ENCODE data around the gene SLC4A7.
A peak's percentile ranks its signal among the peaks of the same experiment; 100 is the strongest.

The SLC4A7 gene

DNA sequence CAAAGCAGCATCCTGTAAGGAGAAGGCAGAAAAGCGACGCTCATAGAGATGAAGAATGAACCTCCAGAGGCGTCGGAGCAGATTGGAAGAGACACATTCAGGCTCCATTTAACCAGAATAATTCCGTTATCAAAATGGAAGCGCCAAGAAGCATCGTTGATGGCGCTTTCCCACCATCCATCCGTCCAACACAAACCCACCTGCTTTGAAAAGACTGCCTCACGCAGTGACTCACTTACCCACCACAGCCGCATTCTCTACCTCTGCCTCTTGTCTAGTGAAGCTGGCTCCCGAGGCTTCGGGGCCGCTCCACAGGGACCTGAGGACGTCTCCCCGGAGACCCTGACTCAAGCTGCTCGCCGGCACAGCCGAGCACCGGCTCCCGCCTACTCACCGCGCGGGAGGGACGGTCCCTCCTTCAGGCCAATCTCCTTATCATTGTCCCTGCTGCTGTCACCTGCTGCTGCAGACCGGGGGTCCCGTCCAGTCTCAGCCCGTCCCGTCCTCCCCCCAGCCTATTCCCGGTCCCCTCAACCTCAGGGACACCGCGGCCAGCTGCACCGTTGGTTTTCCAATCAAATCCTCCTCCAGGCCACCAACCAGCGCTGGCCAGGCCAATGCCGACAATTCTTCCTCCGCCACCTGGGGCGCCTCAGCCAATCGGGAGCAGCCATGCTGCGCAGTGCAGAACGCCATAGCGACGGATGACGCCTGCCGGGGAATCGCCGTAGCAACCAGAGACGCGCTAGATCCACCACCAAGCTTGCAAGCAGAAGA is 115.2 kb downstream of the SLC4A7 start, which contains the start of gene NEK10:
TSS of gene NEK10 (minus strand) at position 553 of the 777 bp plus-strand sequence. CDS start 16,501 bp downstream, outside the sequence.
- DNase-seq (ENCODE audit: insufficient read length, low spot score) (peak; percentile 96), FAIRE-seq (peak; percentile 96)

DNA sequence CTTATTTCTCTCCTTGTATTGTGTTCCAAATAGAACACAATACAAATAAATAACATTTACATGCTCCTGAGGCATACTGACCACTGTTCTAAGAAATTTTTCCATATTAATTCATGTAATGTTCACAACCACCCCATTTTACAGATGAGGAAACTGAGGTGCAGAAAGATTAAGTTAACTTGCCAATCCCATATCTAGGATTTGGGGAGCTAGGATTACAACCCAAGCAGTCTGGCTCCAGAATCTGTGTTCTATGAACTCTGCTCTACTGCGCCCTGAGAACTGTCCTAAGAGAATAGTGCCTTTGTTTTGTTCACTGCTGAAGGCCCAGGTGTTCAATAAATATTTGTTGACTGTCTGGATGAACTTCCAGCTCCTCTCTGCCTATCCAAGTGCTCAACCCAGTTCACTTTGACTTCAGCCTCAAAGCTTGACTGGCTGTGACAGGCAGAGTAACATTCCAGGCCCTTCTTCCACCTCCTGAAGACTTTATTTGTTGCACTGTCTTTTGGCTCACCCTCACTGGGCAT is 118.1 kb downstream of the SLC4A7 start:
- DNase-seq (ENCODE audit: insufficient read length, low spot score): no peak
- FAIRE-seq: no peak

DNA sequence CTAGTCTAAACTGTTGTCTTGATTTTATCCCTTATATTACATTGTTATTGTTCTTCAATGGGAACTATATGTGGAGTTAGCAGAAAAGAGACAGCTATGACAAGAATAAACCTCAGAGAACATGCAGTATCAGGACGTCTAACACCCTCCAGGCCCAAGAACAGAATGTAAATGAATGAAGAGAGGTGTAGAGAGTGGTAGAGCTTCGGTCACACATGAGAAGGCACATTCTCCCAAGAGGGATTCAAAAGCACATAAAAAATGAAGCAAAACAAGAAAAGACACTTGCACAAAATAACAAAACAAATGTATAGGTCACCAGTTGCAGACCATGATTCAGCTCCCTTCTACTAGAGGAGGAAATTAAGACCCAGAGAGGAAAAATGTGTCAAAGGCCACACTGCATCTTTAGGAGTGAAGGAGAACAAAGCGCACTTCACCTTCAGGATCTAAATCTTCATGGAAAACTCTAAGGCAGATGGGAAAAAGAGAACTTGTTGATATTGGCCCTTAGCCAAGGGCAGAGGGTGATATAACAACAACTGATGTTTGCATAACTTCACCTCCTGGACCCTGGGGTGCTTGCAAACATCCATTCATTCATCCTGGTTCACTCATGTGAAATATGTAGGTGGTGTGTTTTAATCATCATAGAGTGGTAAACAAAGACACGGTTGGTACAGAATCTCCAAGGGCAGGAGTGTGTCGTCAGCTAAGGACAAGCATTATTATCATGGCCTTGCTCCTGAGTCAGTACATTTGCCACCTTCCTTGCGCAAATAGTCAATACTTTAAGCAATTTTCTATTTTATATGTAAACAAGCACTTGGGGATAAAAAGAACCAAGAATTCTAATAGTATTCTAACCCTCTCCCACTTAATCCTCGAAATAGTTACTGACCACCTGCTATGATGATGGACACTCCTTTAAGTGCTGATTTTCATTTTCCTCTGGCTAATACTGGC is 123.8 kb downstream of the SLC4A7 start:
- no peak for DNase-seq (ENCODE audit: insufficient read length, low spot score)
- FAIRE-seq: peak; percentile 54

DNA sequence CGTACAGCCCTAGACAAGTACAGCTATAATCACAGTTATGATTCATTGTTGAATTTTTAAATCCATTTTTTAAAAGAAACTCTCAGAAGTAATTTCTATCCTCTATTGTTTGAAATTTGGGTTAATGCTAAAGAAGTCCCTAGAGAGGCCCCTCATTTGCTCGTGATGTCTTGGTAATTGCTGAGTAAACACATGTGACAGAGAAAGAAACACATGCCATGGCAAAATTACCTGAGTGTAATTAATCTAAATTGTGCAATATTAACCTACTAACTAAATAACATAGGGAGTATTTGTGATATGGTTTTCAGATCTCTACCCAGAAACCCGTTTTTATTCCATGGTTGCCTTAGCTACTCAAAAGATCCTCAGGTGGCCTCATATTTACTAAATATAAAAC is 125.8 kb downstream of the SLC4A7 start:
- FAIRE-seq (no peak), DNase-seq (ENCODE audit: insufficient read length, low spot score) (no peak)

DNA sequence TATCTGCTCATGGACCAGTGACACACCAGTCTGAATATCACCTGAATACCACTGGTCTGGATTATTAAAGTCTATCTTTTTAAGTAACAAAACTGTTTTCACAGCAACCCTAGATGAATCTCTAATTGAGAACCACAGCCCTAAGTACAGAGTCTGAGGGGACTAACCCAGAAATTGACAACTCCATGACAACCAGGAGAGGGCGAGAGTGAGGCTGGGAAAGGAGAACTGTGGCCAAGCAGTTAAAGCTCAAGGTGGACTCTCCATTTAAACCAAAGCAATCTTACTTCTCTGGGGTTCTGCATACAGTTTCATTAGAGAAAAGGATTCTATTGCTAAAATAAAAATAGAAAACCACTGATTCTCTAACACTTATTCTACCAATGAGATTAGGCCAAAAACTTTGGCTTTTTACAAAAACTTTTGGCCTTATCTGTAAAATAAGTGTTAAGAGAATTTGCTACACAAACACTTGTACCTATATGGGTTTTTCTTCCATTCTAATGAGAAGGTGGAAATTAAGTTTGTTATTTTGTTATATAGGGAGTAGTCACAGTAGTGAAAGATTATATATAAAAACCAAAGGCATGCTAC is 126.4 kb downstream of the SLC4A7 start:
- peak; percentile 36 for FAIRE-seq
- DNase-seq (ENCODE audit: insufficient read length, low spot score): peak; percentile 51

DNA sequence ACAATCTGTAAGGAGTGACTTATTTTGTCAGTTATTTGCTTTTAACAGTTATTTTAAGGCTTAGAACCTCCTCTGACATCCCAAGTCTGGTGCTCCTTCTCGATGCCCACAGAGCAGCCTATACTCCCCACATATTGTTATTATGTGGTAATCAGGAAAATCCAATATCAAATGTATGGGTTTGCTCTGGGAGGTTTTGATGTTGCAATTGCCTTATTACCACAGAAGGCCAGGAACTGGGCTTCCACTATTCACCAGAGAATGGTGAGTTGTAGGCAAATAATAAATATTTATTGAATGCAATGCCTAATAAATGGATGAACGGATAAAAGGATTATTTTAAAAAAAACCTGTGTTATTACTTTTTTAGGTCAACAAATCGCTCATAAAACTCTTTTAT is 127.2 kb downstream of the SLC4A7 start:
- DNase-seq (ENCODE audit: insufficient read length, low spot score) (no peak), FAIRE-seq (no peak)

DNA sequence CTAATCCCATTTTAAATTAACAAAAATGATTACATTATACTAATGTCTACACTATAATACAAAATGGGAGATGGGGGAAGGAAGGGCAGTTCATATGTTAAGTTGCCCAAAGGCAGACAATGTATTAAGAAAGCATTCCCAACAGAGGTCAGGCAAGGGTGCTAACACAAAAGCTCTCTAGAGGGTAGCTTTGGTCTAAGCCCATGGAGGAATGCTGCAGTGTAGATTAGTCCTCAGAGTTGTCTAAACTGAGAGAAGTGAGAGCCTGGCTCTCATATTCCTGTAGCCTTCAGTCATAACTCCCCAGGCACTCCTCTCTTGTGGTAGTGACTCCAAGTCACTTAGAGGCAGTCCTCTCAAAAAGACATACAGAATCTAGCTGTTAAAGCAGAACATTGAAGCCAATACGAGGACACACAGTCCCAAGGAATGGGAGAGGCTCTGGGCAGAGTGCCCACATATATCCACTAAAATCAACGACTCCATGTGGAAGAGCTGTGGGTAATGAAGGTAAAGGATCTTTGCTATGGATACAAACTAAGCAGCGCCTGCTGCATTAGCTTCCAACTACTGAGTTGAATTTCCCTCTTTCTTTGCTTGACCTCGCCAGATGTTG is 129.5 kb downstream of the SLC4A7 start:
- FAIRE-seq (no peak), DNase-seq (ENCODE audit: insufficient read length, low spot score) (no peak)

DNA sequence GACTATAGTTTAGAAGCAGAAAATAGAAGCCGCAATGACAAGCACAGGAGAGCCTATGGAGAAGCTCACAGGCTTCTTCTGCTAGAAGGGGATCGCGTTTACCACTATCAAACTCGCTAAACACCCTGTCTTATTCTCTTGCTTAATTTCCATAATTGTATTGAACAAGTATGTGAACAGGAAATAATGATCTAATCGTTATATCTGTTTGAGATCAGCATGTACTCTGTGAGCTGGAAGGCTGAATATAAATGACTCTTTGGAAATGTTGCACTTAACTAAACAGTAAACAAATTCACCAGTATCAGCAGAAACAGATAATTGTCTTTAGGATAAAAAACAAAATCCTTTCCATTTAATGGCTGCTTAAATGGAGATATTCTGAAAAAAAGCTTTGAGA is 130.0 kb downstream of the SLC4A7 start:
- FAIRE-seq: no peak
- DNase-seq (ENCODE audit: insufficient read length, low spot score): no peak

DNA sequence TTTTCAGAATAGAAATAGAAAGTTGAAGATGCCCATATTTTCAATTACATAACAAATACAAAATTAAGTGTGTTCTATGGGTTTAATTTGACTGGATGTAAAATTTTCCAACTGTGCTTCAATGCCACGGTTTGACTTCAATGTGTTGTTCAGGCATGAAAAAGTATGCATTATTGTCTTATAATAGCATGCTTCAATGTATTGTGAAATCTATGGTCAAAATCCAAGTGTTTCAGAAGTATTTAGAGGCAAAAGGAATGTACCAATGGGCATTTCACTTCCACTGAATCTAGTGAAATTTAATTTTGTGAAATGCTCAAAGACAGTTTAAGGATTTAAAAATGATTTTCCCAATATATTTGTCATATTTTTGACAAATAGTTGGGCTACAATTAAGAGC is 131.0 kb downstream of the SLC4A7 start:
- no peak for FAIRE-seq
- no peak for DNase-seq (ENCODE audit: insufficient read length, low spot score)

DNA sequence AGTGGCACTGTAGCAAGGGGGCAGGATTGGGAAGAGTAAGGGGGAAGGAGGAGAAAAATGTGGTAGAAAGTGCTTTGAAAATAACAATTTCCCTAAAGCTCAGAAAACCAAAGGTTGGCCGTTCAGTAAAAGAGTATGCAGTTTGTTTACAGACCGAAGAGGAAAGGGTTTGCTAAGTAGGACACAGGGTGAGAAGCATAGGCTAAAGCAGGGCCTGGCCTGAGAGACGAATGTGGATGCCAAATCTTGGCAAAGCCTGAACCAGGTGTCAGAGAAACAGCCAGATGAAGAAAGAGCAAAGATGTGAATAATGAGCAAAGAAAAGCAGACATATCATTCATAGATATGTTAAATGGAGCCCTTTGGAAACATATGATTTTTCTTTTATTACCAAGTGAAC is 132.1 kb downstream of the SLC4A7 start:
- FAIRE-seq (no peak), DNase-seq (ENCODE audit: insufficient read length, low spot score) (no peak)

DNA sequence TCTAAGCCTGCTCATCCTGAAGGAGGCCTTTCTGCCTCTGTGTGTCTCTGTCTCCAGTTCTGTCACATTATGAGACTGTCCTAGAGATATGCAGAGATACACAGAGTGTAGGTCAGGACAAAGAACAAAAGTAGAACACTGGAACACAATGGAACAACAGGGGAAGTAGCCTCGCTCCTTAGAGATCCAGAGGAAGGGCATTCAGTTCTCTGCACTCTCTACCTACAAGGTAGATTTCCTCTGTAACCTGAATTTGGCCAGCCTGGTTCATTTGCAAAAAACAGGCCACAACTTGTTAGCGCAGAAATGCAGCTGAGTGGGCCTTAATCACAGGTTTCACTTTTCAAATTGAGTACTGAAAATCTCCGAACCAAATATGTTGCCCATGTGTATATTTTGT is 134.4 kb downstream of the SLC4A7 start:
- FAIRE-seq (no peak), DNase-seq (ENCODE audit: insufficient read length, low spot score) (no peak)

DNA sequence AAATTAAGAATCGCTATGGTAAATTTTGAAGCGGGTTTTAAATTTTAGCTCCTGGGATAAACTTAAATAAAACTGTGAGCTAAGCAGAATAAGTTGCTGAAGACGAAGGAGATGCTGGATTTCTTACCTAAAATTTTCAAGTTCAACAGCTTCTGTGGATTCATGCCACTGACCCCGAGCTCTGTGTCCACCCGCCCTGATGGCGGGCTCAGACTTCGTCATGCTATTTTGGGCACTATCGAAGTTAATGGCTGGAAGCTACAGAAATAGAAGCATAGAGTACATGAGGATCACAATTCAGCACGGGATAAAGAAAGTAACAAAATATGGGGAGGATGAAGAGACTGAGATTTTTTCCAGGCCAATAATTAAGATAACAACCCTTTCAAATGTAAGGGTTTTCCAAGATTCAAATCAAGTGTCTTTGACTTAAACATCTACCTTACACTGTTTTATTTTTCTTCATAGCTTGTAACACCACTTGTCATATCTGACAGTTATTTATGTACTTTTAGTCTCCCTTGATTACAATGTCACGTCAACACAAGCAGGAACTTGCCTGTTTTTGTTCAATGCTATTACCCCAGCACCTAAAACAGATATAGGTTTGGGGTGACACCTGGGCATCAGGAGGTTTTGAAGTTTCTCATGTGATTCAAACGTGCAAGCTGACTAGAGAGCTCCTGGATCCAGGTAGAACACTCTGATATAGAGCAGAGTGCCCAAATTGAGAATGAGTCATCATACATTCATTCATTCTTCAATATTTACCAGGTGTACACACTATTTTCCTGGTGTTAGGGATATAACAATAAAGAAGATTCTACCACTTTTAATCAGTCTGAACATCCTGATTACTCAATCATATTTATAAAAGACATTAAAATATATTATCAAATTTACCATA is 138.0 kb downstream of the SLC4A7 start:
- DNase-seq (ENCODE audit: insufficient read length, low spot score): no peak
- FAIRE-seq: no peak

DNA sequence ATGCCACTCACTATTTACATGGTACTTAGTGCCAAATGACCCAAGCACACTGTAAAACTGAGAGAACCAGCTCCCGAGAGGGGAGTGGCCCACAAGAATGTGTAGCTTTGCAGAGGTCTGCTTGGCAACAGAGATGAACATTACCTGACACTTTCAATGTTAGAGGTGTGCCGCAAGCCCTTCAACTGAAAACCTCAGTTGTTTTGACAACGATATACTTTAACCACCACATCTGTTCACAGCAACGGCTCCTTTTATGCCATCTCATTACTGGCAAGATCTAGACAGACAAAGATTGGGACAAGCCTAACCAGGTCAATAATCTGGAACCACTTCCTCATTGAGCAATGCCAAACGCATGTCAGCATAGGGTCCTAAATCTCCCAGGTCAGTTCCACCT is 138.7 kb downstream of the SLC4A7 start:
- no peak for FAIRE-seq
- DNase-seq (ENCODE audit: insufficient read length, low spot score): no peak

DNA sequence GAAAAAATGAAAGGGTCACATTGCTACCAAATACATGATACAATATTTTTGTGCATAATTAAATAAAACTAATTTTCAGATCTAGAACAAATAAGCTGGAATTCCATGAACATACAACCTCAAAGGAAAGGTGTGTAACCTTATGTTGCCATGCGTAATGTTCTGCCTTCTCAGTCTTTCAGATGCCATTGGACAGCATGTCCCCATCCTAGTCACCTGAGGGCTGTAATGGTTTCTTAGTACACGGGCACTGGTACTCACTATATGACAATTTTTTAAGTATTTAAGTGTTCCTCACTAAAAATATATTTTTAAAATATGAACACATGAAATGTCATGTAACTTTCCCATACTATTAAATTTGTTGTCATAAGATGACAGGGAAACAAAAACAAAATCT is 139.1 kb downstream of the SLC4A7 start:
- no peak for DNase-seq (ENCODE audit: insufficient read length, low spot score)

DNA sequence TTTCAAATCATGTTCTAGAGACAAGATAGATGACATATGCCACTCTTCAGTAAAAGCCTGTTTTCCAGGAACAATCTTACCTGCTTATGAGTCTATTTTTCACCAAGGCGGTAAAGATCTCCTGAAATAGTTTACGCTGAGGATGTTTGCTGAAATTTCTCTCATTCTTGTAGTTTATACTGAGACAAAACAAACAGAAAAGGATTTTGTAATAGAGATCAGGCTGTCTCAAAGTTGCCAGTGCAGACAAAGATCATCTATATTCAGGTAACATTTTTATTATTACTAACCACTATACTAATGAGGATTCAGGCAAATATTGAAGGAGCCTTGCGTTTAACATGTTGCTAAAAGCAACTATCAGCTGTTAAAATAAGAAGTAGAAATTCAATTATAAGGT is 140.0 kb downstream of the SLC4A7 start:
- FAIRE-seq (no peak), DNase-seq (ENCODE audit: insufficient read length, low spot score) (no peak)

More for the DNA sequence above, 139.1 kb downstream of the SLC4A7 start:
- no peak for FAIRE-seq

DNA sequence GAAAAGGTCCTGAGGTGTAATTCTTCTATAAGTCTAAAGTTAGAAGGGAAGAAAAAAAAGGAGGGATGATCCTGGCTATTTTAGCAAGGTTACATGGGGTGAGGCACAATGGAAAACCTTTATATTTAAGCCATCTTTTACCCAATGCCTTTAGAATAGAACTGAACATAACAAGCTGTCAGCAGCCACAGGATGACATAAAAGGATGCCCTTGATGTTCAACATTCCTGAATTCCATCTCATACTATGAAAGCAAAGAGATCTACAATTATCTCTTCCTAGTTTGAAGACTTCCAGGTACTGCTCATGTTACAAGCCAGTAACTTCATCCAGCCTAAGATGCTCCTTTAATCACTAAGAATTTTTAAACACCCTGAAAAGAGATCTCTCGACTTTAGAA is 141.9 kb downstream of the SLC4A7 start:
- no peak for DNase-seq (ENCODE audit: insufficient read length, low spot score)
- FAIRE-seq: no peak

DNA sequence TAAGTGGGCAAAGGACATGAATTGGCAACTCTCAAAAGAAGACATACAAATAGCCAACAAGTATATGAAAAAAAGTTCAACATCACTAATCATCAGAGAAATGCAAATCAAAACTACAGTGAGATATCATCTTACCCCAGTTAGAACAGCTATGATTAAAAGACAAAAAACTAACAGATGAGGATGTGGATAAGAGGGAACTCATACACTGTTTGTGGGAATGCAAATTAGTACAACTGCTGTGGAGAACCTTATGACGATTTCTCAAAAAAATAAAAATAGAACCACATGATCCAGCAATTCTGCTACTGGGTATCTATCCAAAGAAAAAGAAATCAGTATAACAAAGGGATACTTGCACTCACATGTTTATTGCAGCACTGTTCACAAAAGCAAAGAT is 143.7 kb downstream of the SLC4A7 start:
- DNase-seq (ENCODE audit: insufficient read length, low spot score) (no peak), FAIRE-seq (no peak)

DNA sequence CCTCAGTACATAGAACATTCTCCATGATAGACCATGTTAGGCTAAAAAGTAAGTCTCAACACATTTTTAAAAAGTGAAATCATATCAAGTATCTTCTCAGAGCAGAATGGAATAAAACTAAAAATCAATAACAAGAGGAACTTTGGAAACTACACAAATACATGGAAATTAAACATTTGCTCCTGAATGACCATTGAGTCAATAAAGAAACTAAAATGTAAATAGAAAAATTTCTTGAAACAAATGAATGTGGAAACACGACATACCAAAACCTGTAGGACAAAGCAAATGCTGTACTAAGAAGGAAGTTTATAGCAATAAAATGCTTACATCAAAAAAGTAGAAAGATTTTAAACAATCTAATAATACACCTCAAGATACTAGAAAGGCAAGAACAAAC is 148.6 kb downstream of the SLC4A7 start:
- DNase-seq (ENCODE audit: insufficient read length, low spot score): no peak
- FAIRE-seq: no peak

DNA sequence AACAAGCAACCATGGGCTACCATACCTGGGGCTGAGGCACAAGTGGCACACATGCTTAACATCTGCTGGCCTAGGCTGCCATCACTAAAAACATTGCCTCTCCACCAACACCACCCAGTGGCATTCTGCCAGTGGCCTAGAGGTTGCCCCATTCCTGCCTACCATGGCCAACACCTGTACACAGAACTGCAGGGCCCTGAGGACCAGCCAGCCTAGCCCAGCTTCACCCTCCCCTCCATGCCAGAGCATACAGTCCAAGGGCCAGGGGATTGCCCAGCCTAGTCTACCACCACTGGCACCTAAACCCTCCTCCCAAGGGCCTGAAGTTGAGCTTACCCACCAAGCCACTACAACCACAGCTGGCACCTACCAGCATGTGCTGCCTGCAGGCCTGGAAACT is 150.3 kb downstream of the SLC4A7 start:
- DNase-seq (ENCODE audit: insufficient read length, low spot score) (no peak), FAIRE-seq (no peak)
